GM18868 (cell line): ENCODE data around the gene MYO1E.

ENCODE experiments used
- ATAC-seq: cut with Tn5 transposase; IDR thresholded peaks from one replicate; pipeline ENCODE4 v1.9.1; 2021; ENCODE audit warnings: mild to moderate bottlenecking, moderate library complexity; ENCODE audit not compliant: unreplicated experiment

The MYO1E gene

DNA sequence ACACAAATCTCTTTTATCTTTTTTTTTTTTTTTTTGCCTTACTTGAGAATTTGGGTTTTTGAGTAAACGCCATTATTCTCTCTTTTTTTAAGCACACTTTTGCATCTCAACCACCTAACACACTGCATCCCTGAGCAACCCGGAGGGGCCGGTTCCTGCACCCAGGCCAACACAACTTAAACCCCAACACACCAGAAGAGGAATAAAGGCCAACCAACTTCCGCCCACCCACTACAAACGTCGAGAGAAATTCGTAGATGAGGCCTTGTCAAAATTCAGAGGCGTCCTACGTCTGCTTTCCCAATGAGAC lies 268.1 kb downstream of the MYO1E start:
- ATAC-seq = no peak

DNA sequence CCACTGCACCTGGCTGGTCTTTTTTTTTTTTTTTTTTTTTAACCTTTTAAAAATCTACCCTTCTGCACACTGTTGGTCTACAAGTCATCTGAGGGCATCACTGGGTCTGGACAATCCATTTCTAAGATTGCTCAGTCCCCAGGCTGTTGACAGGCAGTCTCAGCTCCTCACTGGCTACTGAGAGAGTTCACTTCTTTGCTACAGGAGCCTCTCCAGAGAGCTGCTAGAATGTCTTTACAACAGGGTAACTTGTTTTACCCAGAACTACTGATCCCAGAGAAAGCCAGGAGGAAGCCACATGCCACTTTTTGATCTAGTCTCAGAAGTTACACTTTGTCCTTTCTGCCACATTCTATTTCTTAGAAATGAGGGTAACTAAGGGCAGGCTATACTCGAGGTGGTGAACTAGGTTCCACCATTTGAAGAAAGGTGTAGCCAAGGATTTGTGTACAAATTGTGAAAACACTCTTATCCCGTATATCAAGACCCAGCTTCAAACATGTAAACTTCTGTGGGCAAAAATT lies 273.4 kb downstream of the MYO1E start:
- no peak for ATAC-seq

DNA sequence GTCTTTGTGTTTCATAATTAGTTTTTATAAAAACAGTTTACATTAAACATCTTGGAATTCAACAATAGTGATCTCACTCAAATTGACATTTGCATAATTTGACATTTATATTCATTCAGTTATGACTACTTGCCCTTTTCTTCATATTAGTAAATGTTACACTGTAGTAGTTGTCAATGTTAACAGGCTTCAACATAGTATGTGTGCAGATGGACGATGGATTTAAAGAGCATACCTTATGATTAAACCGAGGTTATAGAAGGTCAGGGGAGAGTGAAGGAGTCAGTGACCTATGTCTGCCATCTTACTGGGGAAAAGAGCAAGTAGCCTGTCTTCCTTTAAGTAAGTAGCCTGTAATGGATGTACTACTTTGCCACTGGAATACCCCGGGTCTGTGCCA lies 276.2 kb downstream of the MYO1E start:
- ATAC-seq = no peak

DNA sequence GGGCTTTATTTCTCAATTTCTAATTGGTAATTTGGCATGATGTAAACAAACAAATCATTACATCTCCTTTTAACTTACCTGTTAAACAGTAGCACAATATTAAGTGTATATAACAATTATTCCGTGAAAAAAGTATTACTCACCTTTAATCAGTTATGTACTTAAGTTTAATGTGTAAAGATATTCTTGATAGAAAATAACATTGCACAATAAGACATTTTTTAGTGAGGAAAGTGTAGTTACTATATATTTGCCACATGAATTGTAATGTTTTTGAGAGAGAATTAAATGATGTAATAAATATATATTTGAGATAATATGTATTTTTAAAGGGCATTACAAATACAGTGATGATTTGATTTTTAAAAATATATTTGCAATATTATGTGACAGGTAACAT lies 278.6 kb downstream of the MYO1E start:
- no peak for ATAC-seq

DNA sequence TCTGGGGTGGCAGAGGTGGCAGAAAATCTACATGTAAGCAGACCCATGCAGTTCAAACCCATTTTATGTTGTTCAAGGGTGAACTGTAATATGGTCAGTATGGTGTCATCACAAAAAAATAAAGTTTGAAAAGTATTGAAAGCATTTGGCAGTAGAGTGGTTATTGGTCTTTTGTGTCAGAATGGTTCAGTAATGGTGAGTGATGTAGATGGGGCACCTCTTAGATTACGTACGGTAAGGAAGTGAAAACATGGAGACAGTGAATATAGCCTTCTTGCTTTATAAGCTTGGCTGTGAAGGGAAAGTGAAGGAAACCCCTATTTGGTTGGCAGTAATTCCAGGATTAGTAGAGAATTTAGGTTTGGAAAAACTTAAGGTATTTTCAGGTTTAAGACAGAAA lies 284.9 kb downstream of the MYO1E start:
- no peak for ATAC-seq
